Sigmoid colon (tissue), 7 donors: ENCODE data around the gene ADARB2. TPM values are rescaled to one million over a fixed set of nuclear protein-coding genes. Genes with fewer than 3 reads are reported as not detected.

Source experiments
- DNase-seq: peaks from one replicate; pipeline ENCODE4 v3.0.0-alpha.2; 2019
- H3K27ac ChIP-seq, 4 donors: fragments of 200-600 bp; sonication (generic); one replicate each; pipeline ENCODE4 v1.5.1; 2016 to 2019; ENCODE audit warnings: mild to moderate bottlenecking in 1 of 4
- H3K27me3 ChIP-seq, 3 donors: fragments of 200-600 bp; sonication (generic); one replicate each; pipeline ENCODE4 v1.5.1; 2019; ENCODE audit warnings: mild to moderate bottlenecking in 1 of 3
- H3K36me3 ChIP-seq, 4 donors: fragments of 200-600 bp; sonication (generic); one replicate each; pipeline ENCODE4 v1.5.1; 2016 to 2019
- H3K4me1 ChIP-seq, 4 donors: fragments of 200-600 bp; sonication (generic); one replicate each; pipeline ENCODE4 v1.5.1; 2017 to 2019
- H3K4me3 ChIP-seq, 4 donors: fragments of 200-600 bp; sonication (generic); one replicate each; pipeline ENCODE4 v1.5.1; 2017 to 2019; ENCODE audit warnings: mild to moderate bottlenecking in 2 of 4, moderate library complexity in 1 of 4
- H3K9me3 ChIP-seq, 4 donors: fragments of 200-600 bp in 3 of 4; sonication (generic) in 3 of 4; one replicate each; pipeline versions ENCODE4 v1.5.1 to v1.6.1; 2013 to 2019
- CTCF ChIP-seq, 4 experiments: fragments of 450-650 bp in 3 of 4; fragments of 200-600 bp in 1 of 4; IDR thresholded peaks; one replicate each; pipeline ENCODE4 v1.5.1; 2016 to 2019; ENCODE audit warnings: antibody characterized with exemption in 4 of 4, mild to moderate bottlenecking in 3 of 4, moderate library complexity in 2 of 4
- EP300 ChIP-seq, 4 donors: sonication (generic); formaldehyde crosslinking; IDR thresholded peaks; one replicate each; pipeline ENCODE4 v1.6.1; 2017; ENCODE audit warnings: antibody characterized with exemption in 4 of 4
- POLR2A ChIP-seq, 2 donors: fragments of 450-650 bp; IDR thresholded peaks; one replicate each; pipeline ENCODE4 v1.6.1; 2016; ENCODE audit warnings: antibody characterized with exemption in 2 of 2, mild to moderate bottlenecking in 2 of 2, moderate library complexity in 2 of 2
- POLR2AphosphoS5 ChIP-seq, 4 donors: sonication (generic); formaldehyde crosslinking; IDR thresholded peaks; one replicate each; pipeline ENCODE4 v1.6.1; 2017; ENCODE audit warnings: antibody characterized with exemption in 4 of 4
- WGBS, 2 donors: extraction: QIAGEN DNeasy Blood & Tissue Kit; methylation state at CpG; one replicate each; pipeline ENCODE4 v1.1.7; 2013; 5-methylcytosine and 5-hydroxymethylcytosine counted together
- intact Hi-C: fragments of 100-400 bp; cut with DNase I; formaldehyde crosslinking; loops from one replicate; pipeline ENCODE4 v1.15.1; 2023
- polyA plus RNA-seq, 3 donors: library from polyadenylated mRNA; stranded (reverse); fragments of 200-250 nt; gene quantifications; one replicate each; pipeline ENCODE4 v1.2.3, GENCODE V29; 2013
- total RNA-seq, 4 donors: library from RNA; depleted of rRNA; stranded (reverse); fragments of >200 nt; gene quantifications; one replicate each; pipeline ENCODE4 v1.1.0, GENCODE V29; 2016
- donor health status: healthy with polysubstance abuse.
- donor health status: Bipolar disorder and iron deficiency.
- donor health status: healthy.

Gene ADARB2
- total and polyA plus RNA-seq, 7 donors = 0.60 to 5.9 (median 3.5) TPM; not detected in 1

DNA sequence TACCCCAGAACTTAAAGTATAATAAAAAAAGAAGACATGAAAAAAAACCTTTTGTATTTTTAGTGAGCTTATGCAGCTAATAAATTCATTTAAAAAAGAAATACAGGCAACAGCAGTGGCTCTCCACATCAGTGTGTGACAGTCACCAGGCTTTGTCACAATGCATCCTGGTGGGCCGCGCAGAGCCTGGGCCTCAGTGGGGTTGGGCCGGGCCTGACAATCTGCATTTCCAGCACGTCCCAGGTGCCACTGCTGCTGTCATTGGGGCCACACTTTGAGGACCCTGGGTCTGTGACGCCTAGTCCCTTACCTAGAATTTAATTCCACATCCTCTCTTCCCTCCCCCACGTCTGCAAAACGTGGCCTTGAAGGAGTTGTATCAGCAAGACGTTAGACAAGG lies 284.5 kb downstream of the ADARB2 start:
- Histone ChIP-seq H3K36me3 (no peaks in the 10 kb centered on the region), H3K27ac (no peak overlapping the region), H3K4me3 (no peak overlapping the region), H3K9me3 (no peaks in the 10 kb centered on the region), H3K27me3 (peaks cover 0 to 17% (median 0%) of the 10 kb centered on the region in 3 donors), H3K4me1 (no peaks in the 10 kb centered on the region)
- 69 to 70% methylated on average over 8 of the region's 8 CpGs for WGBS, 2 donors
- DNase-seq = no peak
- TF ChIP-seq CTCF (IDR thresholded peaks at IDR 0.05) = no peak
- no peak for TF ChIP-seq POLR2A (IDR thresholded peaks at IDR 0.05)
- TF ChIP-seq POLR2AphosphoS5 (IDR thresholded peaks at IDR 0.05) = no peak
- intact Hi-C loops = no loop called here

GRCh38 chr10:1451941-1452340 lies 285.4 kb downstream of the ADARB2 start:
- no peak overlapping the region for H3K27ac ChIP-seq
- H3K36me3 ChIP-seq = no peaks in the 10 kb centered on the region
- DNase-seq = no peak
- TF ChIP-seq POLR2A (IDR thresholded peaks at IDR 0.05) (no peak), CTCF (IDR thresholded peaks at IDR 0.05) (no peak), POLR2AphosphoS5 (IDR thresholded peaks at IDR 0.05) (no peak), EP300 (IDR thresholded peaks at IDR 0.05) (no peak)
- no peaks in the 10 kb centered on the region for H3K4me1 ChIP-seq
- 92 to 95% methylated on average over 7 of the region's 7 CpGs for WGBS, 2 donors
- no peaks in the 10 kb centered on the region for H3K9me3 ChIP-seq
- intact Hi-C loops = no loop called here
- H3K4me3 ChIP-seq = no peak overlapping the region
- peaks cover 0 to 17% (median 0%) of the 10 kb centered on the region in 3 donors for H3K27me3 ChIP-seq

- TF ChIP-seq POLR2AphosphoS5 (IDR thresholded peaks at IDR 0.05) (no peak), EP300 (IDR thresholded peaks at IDR 0.05) (no peak), POLR2A (IDR thresholded peaks at IDR 0.05) (no peak), CTCF (IDR thresholded peaks at IDR 0.05) (no peak)
- H3K4me1 ChIP-seq = no peaks in the 10 kb centered on the region
- H3K9me3 ChIP-seq = no peaks in the 10 kb centered on the region
- no peak for DNase-seq
- peaks cover 0 to 17% (median 0%) of the 10 kb centered on the region in 3 donors for H3K27me3 ChIP-seq
- WGBS, 2 donors = 44 to 58% methylated on average over 4 of the region's 4 CpGs
- no peak overlapping the region for H3K27ac ChIP-seq
- H3K36me3 ChIP-seq = no peaks in the 10 kb centered on the region
- intact Hi-C loops = no loop called here
- H3K4me3 ChIP-seq = no peak overlapping the region
Observed at GRCh38 chr10:1451362-1451888, 285.9 kb downstream of the ADARB2 start.

DNA sequence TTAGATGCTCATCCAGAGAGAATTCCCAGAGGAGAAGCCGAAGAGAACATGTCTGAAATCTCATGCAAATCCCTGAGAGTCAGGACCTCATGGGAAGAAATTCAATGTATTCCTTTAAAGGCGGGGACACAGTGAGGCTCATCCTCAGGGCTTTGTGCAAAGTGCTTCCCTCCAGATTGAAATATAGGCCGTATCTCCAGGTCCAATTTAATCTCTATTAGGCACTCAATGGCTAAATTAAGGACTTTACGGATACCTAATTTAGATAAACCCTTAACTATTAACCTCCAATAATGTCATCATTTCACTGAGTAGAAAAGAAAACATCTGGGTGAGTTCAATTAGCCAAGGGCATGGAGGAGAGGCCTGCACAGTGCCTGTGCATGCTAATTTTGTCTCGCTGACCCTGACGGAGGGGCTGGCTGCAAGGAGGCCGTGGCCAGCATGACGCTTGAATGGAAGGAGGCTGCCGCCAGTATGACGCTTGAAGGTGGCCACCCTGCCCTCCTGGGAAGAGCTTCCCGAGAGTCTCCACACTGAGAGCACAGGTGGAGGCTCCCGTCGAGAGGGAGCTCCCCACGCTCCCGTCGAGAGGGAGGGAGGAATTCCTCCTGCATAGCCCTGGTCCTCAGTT lies 287.6 kb downstream of the ADARB2 start:
- DNase-seq = no peak
- Histone ChIP-seq H3K36me3 (no peaks in the 10 kb centered on the region), H3K4me1 (no peaks in the 10 kb centered on the region), H3K4me3 (no peak overlapping the region), H3K9me3 (no peaks in the 10 kb centered on the region), H3K27ac (no peak overlapping the region), H3K27me3 (peaks cover 0 to 15% (median 0%) of the 10 kb centered on the region in 3 donors)
- WGBS, 2 donors = 79 to 85% methylated on average over 16 of the region's 16 CpGs
- TF ChIP-seq POLR2A (IDR thresholded peaks at IDR 0.05) (no peak), EP300 (IDR thresholded peaks at IDR 0.05) (no peak), POLR2AphosphoS5 (IDR thresholded peaks at IDR 0.05) (no peak)
- intact Hi-C loops = no loop called here

DNA sequence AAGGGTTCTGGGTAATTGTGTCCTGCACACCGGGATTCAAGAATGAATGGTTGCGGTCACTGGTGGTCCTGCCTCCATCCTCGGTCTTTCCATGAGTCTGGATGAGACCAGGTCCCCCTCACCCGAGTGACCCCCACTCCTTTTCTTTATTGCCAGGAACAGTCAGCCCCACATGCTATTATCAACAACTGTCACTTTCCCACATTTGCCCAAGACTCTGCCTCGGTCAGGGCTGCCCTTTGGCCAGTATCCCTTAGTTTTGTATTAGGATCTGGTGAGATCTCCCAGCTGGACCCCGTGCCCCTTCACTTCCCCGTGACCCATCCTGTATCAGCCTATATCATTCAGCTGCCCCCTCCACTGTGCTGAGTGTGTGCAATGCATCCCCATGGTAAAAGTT lies 288.3 kb downstream of the ADARB2 start:
- no peak for DNase-seq
- Histone ChIP-seq H3K4me1 (no peaks in the 10 kb centered on the region), H3K36me3 (no peaks in the 10 kb centered on the region), H3K4me3 (no peak overlapping the region), H3K27ac (no peak overlapping the region), H3K27me3 (peaks cover 0 to 12% (median 0%) of the 10 kb centered on the region in 3 donors), H3K9me3 (no peaks in the 10 kb centered on the region)
- 81 to 83% methylated on average over 7 of the region's 7 CpGs for WGBS, 2 donors
- intact Hi-C loops = no loop called here
- no peak for TF ChIP-seq POLR2A (IDR thresholded peaks at IDR 0.05)
- no peak for TF ChIP-seq EP300 (IDR thresholded peaks at IDR 0.05)
- TF ChIP-seq POLR2AphosphoS5 (IDR thresholded peaks at IDR 0.05) = no peak
- TF ChIP-seq CTCF (IDR thresholded peaks at IDR 0.05) = no peak
